Activated T-helper 9 cell treated with anti-CD3 and anti-CD28 coated beads, Interleukin-2, amount 50 U/mL, for 16 hours (primary cell): ENCODE results near the gene SLC37A3.
"Not testable (repeated sequence)": the region's sequence is repeated elsewhere in the genome, so short reads cannot be mapped to it uniquely, and the experiment has no call there.

Experiments
- DNase-seq: peaks from one replicate; pipeline ENCODE4 v3.0.0-alpha.2; 2020; ENCODE audit warnings: low read depth

Gene SLC37A3

DNA sequence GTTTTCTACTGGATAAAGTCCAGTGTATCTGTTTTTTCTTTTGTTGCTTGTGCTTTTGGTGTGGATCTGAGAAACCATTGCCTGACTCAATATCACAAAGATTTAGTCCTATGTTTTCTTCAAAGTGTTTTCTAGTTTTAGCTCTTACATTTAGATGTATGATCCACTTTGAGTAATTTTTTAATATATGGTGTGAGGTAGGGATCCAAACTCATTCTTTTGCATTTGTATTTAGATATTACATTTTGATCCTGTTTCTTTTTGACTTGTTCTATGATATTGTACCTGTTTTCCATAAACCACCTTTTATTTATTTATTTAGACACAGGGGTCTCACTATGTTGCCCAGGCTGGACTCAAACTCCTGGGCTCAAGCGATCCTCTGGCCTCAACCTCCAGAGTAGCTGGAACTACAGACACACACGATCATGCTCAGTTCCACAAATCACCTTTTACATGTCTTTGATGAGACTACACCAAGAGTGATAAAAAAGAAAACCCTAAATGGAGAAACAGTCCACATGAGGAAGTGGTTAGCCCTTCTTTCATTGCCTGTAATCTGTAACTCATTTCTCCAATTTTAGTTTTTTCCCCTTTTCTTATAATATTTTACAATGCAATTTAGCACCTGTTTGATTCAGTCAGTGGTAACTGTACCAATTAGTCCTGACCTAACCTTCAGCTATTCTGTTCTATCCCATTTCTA, 86.0 kb downstream of the SLC37A3 start:
- DNase-seq = no peak

DNA sequence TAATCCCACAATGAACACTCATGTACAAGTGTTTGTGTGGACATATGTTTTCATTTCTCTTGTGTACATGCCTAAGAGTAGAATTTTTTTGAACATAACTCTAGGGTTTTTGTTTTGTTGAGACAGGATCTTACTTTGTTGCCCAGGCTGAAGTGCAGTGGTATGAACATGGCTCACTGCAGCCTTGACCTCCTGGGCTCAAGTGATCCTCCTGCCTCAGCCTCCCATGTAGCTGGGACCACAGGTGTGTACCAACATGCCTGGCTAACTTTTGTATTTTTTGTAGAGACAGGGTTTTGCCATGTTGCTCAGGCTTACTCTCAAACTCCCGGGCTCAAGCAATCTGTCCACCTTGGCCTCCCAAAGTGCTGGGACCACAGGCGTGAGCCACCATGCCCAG, 87.2 kb downstream of the SLC37A3 start:
- DNase-seq = not testable (repeated sequence)

DNA sequence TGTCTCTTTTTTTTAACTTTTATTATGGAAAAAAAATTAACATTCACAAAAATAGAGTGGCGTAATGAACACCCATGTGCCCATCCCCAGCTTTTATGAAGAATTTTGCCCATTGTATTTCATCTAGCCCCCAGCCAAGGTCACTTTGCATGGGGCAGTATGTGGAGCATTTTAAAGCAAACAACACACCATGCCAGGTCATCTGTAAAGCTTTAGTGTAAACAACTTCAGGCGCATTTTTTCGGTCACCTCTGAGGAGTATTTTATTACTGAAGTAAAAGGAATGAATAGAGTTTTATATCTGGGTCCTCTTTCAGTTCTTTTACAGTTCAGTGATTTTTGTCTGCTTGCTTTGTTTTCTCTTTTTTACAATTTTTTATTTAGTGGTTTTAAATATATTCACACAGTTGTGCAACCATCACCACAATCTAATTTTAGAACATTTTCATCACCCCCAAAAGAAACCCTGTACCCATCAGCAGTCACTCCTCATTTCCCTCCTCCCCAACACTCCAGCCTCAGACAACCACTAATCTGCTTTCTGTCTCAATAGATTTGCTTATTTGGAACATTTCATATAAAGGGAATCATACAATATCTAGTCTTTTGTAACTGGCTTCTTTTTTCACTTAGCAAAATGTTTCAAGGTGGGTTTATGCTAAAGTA, 87.9 kb downstream of the SLC37A3 start:
- no peak for DNase-seq

DNA sequence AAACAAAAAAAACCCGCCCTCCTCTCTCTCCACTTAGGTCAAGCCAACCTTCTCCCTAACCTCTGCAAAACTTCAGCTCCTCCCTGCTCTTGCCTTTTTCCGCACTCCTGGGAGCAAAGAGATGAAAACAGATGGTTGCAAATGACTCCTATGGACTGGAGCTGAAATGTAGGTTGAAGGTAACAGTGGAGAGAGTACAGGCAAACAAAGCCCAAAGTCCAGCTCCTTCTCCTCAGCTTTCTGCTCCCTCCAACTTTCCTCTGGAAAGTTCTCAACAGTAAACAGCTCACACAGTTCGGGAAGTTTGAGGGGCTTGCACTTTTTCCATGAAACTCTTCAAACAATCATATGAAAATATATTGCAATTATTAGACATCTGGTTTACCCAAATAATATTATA, 90.3 kb downstream of the SLC37A3 start:
- DNase-seq = no peak

DNA sequence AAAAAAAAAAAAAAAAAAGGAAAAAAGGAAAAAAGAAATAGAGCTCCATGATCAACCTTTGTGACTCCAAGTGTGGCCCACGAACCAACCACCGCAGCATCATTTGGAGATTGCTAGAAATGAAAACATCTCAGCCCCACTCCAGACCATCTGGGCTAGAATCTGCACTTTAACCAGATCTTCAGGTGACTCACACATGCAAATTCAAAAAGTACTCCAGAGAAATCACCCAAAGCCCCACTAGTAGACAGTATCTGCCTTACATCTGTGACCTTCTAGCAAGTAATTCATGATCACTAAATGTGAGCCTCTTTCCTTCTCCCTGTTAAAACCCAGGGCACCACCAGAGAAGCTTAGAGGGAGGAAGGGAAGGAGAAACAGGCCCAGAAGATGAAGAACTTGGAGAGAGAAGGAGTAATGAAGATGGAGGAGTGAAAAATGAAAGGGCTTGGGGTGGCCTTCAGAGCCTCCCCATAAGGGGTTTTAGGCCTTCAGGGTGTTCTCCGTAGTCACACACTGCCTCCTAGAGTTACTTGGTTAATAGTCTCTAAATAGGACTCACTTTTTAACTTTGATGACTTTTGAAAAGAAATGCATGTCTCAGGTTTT, 94.0 kb downstream of the SLC37A3 start:
- DNase-seq = no peak

DNA sequence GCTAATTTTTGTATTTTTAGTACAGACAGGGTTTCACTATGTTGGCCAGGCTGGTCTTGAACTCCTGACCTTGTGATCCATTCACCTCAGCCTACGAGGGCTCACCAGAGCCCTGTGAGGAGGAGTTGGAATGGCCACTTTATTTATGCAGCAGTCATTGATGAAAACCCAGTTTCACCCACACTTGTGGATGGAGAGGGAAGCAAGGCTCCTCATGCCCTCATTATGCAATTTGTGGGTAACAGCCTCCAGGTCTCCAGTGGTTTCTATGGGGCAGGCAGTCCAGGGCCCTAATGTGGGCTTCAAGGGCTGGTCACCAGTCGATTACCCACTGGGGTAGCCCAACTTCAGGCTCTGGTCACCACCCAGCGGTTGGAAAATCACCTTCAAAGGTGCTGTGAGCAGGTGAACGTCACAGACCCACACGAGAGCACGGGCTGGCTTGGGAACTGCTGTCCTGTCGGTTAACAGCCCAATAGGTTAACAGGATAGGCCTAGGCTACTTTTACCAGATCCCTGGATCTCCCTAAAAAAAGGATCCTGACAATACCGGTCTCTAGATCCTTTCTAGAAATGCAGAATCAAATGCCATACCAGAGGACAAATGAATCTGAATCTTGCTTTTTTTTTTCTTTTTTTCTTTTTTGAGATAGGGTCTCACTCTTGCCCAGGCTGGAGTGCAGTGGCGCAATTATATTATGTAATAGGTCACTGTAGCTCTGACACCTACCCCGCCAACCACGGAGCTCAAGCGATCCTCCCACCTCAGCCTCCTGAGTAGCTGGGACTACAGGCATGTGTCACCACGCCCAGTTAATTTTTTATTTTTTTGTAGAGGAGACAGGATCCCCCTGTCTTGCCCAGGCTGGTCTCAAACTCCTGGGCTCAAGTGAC, 97.8 kb downstream of the SLC37A3 start:
- DNase-seq = no peak

DNA sequence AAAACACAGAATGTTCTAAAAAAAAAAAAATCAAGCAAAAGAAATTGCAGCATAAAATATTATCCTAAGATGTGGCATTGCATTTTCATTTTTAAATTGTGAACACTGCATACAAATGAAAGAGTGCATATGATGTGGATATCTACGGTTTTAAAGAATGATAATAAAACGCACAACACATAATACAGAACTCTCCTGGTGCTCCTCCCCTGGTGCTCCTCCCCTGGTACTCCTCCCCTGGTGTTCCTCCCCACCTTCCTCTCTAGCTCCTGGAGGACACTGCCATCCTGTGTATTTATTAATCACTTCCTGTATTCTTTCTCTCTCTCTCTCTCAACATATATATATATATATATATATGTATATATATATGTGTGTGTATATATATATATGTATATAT, 100.1 kb downstream of the SLC37A3 start:
- DNase-seq = no peak

DNA sequence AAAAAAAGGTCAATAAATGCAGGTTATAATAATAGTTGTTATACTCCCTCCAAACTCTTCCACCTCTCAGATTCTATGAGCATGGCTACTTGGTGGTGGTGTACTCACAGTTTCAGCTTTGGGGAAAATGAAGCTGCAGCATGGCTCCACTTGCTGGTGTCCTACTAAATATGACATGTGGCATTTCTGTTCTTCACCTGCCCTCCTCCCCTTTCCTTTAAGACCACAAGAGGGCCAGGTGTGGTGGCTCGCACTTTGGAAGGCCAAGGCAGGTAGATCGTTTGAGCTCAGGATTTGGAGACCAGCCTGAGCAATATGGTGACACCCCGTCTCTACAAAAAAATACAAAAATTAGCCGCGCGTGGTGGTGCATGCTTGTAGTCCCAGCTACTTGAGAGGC, 101.1 kb downstream of the SLC37A3 start:
- DNase-seq = no peak

DNA sequence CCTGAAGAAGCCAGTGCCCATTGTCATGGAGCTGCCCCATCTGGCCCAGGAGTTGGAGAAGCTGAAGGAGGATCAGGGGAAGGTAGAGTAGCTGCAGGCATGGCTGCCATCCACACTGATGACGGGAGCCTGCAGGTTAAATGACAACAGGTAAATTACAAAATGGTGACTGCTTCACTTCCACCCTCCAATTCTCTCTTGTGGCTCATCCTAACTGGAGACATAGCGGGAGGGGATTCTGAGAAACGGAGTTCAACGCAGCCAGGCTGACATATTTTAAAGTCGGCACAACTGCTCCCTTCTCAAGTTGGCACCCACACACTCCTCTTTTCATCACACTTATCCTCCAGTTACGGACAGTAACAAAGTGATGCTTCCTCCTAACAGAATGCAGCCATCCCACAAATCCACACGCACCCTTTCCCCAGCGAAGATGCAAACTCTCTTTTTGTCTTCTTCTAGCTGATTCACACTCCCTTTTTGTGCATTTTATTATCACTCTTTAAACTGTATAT, 103.0 kb downstream of the SLC37A3 start:
- no peak for DNase-seq

DNA sequence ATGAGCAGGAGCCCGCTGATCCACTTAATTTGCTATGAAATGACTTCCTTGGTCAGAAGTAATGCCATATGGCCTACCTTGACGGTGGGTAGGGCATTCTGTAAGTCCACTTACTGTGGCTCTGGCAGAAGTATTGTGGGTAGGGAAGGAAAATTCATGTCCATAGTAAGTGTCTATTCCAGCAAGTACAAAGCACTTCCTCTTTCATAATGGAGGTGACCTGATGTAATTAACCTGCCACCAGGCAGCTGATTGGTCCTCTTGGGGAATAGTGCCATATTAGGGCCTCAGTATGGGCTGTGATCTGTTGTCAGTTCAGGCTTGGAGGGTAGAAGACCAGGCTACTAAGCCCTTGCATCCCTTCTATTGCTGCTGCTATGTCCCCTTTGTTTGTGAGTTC, 103.9 kb downstream of the SLC37A3 start:
- DNase-seq = no peak

DNA sequence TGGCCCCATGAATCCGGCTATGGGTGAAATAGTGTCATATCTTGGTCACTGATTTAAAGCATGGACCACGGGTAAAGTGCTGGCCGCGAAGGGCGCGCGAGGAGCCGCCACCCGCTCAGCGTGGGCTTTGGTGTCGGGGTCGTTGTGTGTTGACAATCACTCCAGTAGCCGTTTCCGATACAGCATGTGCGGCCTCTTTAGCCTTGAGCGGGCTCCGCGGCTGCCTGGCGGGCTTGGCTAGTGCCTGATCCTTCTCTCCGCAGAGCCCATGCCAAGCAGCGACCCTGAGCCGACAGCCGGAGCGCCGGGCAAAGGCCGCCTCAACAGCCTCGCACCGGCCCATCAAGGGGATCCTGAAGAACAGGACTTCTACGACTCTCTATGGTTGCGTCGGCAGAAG, 105.9 kb downstream of the SLC37A3 start:
- DNase-seq = no peak

DNA sequence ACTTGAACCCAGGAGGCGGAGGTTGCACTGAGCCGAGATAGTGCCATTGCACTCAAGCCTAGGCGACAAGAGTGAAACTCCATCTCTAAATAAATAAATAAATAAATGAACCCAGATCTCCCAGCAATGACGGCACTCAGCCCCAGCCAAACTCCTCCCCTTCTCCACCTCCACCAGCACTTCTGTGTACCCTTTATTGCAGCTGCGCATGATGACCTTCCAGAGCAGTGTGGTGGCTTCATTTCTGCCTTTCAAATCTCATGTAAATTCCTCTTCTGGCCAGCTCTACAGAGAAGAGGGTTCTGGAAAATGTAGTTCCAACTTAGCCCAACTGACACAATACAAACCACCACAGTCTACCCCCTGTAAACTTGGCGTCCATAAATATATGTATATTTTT, 108.5 kb downstream of the SLC37A3 start:
- no peak for DNase-seq

DNA sequence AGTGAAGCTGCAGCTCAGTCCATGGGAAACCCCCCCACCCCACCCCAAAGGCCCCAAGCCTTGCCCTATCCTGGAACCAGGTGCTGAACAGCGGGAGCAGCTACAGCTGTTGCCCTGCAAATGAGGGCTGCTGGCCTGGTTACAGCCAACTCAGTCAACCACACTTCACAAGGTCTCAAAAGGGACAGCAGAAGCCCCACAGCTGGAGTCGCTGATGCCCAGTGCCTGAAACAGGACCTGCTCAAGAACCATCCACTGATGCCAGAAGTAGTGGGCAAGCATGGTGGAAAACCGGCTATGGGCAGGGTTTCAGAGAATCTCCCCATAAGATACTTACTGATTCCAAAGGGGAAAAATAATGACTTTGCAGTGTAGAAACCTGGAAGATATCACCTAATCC, 110.3 kb downstream of the SLC37A3 start:
- no peak for DNase-seq

DNA sequence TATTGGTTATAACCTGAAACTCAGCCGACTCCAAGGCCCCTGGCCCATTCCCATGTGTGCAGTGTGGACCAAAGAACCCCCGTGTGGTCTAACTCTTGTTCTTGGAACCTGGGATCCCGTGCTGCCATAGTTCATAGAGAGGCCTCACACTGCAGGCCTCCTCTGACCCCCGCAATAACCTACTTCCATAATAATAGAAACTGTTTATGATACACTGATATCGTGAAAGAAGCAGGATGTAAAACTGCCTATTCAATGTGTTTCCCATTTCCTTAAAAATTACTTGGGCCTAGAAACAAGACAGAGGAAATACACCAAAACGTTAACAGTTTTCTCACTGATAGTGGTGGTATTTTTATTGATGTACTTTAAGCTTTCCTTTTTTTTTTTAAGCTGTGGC, 112.4 kb downstream of the SLC37A3 start:
- no peak for DNase-seq

DNA sequence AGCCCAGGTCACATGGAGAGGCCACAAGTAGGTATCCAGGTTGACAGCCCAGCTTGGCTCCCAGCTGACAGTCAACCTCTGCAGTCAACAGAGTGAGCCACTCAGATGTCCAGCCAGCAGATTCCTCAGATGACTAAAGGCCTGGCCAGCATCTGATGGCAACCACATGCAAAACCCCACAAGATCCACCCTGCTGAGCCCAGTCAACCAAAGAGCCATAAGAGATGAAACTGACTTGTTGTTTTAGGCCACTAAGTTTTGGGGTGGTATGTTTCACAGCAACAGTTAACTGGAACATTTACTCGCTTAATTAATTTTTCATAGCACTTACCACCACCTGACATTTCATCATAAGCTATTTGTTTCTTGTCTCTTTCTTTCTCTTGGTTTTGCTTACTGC, 114.3 kb downstream of the SLC37A3 start:
- no peak for DNase-seq
